Gastrocnemius medialis (tissue), 4 donors: Measurements from ENCODE around the gene SAMD4A. TPM values are rescaled to one million over a fixed set of nuclear protein-coding genes. Genes with fewer than 3 reads are reported as not detected.

Experiments used
- ATAC-seq, 2 donors: fragments of 150-250 bp; one replicate each; pipeline ENCODE4 v1.9.1; 2016
- DNase-seq, 2 donors: peaks; one replicate each; pipeline ENCODE4 v3.0.0-alpha.2; 2019
- H3K27ac ChIP-seq, 4 donors: fragments of 200-600 bp; sonication (generic); 1 replicate in 1 of 4; 2 replicates in 3 of 4; pipeline ENCODE4 v1.5.1; 2016 to 2018; ENCODE audit warnings: mild to moderate bottlenecking in 2 of 4, moderate library complexity in 1 of 4
- H3K27me3 ChIP-seq, 3 donors: fragments of 200-600 bp; sonication (generic) in 2 of 3; 1 replicate in 1 of 3; 2 replicates in 2 of 3; pipeline versions ENCODE4 v1.5.1 to v1.6.0; 2016 to 2019; ENCODE audit warnings: mild to moderate bottlenecking in 1 of 3, moderate library complexity in 1 of 3
- H3K36me3 ChIP-seq, 2 donors: fragments of 200-600 bp; sonication (generic) in 1 of 2; one replicate each; pipeline ENCODE4 v1.5.1; 2017 to 2018
- H3K4me1 ChIP-seq, 2 donors: fragments of 200-600 bp; sonication (generic) in 1 of 2; one replicate each; pipeline ENCODE4 v1.5.1; 2016 to 2017; ENCODE audit warnings: mild to moderate bottlenecking in 2 of 2
- H3K4me3 ChIP-seq, 4 donors: fragments of 200-600 bp; sonication (generic) in 3 of 4; 1 replicate in 1 of 4; 2 replicates in 3 of 4; pipeline ENCODE4 v1.5.1; 2016 to 2019; ENCODE audit warnings: mild to moderate bottlenecking in 2 of 4
- H3K9me3 ChIP-seq, 3 donors: fragments of 200-600 bp; sonication (generic) in 2 of 3; 1 replicate in 1 of 3; 2 replicates in 2 of 3; pipeline ENCODE4 v1.5.1; 2016 to 2019
- POLR2A ChIP-seq, 2 donors: fragments of 450-650 bp; IDR thresholded peaks; one replicate each; pipeline ENCODE4 v1.6.1; 2017; ENCODE audit warnings: antibody characterized with exemption in 2 of 2, mild to moderate bottlenecking in 2 of 2, moderate library complexity in 2 of 2
- in situ Hi-C, 4 donors: fragments of 200-750 bp; cut with MboI; loops; one replicate each; pipeline versions ENCODE4 v1.15.0 to v1.8.0; 2017; ENCODE audit warnings: low sequenced_read_pairs in 4 of 4
- intact Hi-C: fragments of 100-400 bp; cut with DNase I; formaldehyde crosslinking; loops from one replicate; pipeline ENCODE4 v1.15.1; 2023; ENCODE audit warnings: low total_unique reads
- total RNA-seq, 4 donors: library from RNA; depleted of rRNA; stranded (reverse); fragments of >200 nt; gene quantifications; one replicate each; pipeline versions ENCODE4 v1.1.0 to v1.2.3, GENCODE V29; 2016
- TF ChIP-seq, protein P1 (sequence below), 5 experiments: fragments of 450-650 bp in 3 of 5; fragments of 200-600 bp in 2 of 5; sonication (generic) in 2 of 5; IDR thresholded peaks in 4 of 5; conservative IDR thresholded peaks in 1 of 5; 1 replicate in 4 of 5; 2 replicates in 1 of 5; pipeline ENCODE4 v1.5.1; 2016 to 2019; ENCODE audit warnings: antibody characterized with exemption in 5 of 5, mild to moderate bottlenecking in 3 of 5, moderate library complexity in 3 of 5

The SAMD4A gene
- total RNA-seq, 4 donors from 2014 or later: 26.4 to 48.0 (median 42.2) TPM

DNA sequence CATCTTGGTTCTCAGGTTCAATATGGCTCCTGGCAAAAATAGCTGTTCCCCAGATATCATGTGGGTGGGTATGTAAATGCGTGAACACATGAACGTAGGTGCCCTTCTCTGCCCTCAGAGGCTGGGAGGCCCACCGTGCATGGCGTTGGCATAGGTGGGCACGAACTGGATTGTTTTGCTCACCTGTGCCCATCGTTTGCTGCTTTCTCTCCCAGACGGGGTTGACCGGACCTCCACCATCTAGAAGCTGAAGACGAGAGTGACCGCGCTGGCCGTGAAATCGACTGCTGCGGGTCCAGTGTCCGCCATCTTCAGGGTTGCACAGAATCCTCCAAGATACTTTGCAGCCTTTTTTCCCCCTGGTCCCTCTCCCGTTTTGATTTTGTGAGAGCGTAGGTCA lies 221.8 kb downstream of the SAMD4A start:
- Histone ChIP-seq H3K27me3 (no peaks in the 10 kb centered on the region), H3K4me3 (no peak overlapping the region), H3K9me3 (no peaks in the 10 kb centered on the region), H3K36me3 (peaks cover 0 to 40% of the 10 kb centered on the region in 2 donors), H3K4me1 (peaks cover 35 to 36% of the 10 kb centered on the region in 2 donors), H3K27ac (no peak overlapping the region)
- no peak for DNase-seq
- in situ Hi-C loops: no loop called here
- ATAC-seq: no peak
- TF ChIP-seq POLR2A (IDR thresholded peaks at IDR 0.05): no peak
- TF ChIP-seq, protein P1, sequence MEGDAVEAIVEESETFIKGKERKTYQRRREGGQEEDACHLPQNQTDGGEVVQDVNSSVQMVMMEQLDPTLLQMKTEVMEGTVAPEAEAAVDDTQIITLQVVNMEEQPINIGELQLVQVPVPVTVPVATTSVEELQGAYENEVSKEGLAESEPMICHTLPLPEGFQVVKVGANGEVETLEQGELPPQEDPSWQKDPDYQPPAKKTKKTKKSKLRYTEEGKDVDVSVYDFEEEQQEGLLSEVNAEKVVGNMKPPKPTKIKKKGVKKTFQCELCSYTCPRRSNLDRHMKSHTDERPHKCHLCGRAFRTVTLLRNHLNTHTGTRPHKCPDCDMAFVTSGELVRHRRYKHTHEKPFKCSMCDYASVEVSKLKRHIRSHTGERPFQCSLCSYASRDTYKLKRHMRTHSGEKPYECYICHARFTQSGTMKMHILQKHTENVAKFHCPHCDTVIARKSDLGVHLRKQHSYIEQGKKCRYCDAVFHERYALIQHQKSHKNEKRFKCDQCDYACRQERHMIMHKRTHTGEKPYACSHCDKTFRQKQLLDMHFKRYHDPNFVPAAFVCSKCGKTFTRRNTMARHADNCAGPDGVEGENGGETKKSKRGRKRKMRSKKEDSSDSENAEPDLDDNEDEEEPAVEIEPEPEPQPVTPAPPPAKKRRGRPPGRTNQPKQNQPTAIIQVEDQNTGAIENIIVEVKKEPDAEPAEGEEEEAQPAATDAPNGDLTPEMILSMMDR (IDR thresholded peaks at IDR 0.05 in 4 of 5, conservative IDR thresholded peaks at IDR 0.05 in 1 of 5): no peak
- intact Hi-C loops: loop anchor here (10.0 kb wide), 1 partner anchor 616 kb away; no protein-coding TSS in a partner anchor

DNA sequence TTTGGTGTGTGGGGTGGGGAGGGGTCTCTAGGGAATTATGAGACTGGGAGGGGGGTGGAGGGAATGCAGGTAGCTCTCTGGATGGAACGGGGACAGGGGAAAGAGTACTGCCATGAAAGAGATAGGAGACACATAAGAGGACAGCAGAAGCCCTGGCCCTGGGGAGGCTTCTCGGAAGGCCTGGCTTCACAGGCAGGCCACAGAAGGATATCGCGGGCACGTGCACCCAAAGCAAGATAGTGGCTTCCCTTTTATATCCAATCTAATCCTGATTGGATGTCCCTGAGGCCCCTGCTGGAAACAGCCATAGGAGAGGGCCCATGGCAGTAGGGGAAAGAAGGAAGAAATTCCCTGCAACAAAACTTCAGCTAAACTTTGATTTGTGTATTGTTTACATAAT lies 222.2 kb downstream of the SAMD4A start:
- H3K27ac ChIP-seq: no peak overlapping the region
- TF ChIP-seq, protein P1 (IDR thresholded peaks at IDR 0.05 in 4 of 5, conservative IDR thresholded peaks at IDR 0.05 in 1 of 5): no peak
- no peak for TF ChIP-seq POLR2A (IDR thresholded peaks at IDR 0.05)
- H3K9me3 ChIP-seq: no peaks in the 10 kb centered on the region
- ATAC-seq: no peak
- no peak overlapping the region for H3K4me3 ChIP-seq
- in situ Hi-C loops (no loop called here), intact Hi-C loops (loop anchor here (10.0 kb wide), 1 partner anchor 616 kb away; no protein-coding TSS in a partner anchor)
- H3K27me3 ChIP-seq: no peaks in the 10 kb centered on the region
- H3K4me1 ChIP-seq: peaks cover 32 to 33% of the 10 kb centered on the region in 2 donors
- no peak for DNase-seq
- H3K36me3 ChIP-seq: peaks cover 0 to 40% of the 10 kb centered on the region in 2 donors

DNA sequence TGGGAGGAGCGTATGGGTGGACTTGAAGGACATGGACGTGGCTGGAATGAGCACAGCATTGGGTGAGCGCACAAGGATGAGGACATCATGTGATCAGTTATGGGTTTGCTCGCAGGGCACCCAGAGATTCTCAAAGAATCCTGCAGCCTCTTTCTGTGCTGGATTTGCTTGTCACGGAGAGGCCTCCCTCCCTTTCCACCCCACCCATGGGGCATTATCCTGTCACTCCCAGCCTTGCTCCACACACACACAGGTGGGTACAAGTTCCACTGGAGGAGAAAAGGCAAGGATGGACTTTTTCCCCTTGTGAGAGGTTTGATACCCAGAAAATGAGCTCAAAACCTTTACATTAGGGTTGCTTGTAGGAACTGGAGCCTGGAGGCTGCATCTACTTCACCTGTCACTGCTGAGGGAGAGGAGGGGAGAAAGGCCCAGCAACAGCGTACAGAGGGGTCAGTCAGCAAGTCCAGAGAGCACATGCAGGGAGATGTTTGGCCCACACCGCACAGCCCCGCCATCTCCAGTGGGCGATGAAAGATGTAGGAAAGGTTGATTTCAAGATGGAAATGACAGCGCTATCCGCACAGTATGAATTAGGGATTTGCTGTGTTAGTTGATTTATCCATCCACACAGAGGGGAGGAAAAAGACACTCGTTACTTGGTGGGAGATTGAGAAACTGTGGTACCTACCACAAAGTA lies 223.0 kb downstream of the SAMD4A start:
- peaks cover 26 to 28% of the 10 kb centered on the region in 2 donors for H3K4me1 ChIP-seq
- no peaks in the 10 kb centered on the region for H3K9me3 ChIP-seq
- no peak overlapping the region for H3K4me3 ChIP-seq
- no peak overlapping the region for H3K27ac ChIP-seq
- no peaks in the 10 kb centered on the region for H3K27me3 ChIP-seq
- H3K36me3 ChIP-seq: peaks cover 0 to 40% of the 10 kb centered on the region in 2 donors
- no peak for DNase-seq
- no peak for ATAC-seq
- TF ChIP-seq, protein P1 (IDR thresholded peaks at IDR 0.05 in 4 of 5, conservative IDR thresholded peaks at IDR 0.05 in 1 of 5): no peak
- no peak for TF ChIP-seq POLR2A (IDR thresholded peaks at IDR 0.05)
- intact Hi-C loops: loop anchor here (10.0 kb wide), 1 partner anchor 615 kb away; no protein-coding TSS in a partner anchor
- in situ Hi-C loops: no loop called here

DNA sequence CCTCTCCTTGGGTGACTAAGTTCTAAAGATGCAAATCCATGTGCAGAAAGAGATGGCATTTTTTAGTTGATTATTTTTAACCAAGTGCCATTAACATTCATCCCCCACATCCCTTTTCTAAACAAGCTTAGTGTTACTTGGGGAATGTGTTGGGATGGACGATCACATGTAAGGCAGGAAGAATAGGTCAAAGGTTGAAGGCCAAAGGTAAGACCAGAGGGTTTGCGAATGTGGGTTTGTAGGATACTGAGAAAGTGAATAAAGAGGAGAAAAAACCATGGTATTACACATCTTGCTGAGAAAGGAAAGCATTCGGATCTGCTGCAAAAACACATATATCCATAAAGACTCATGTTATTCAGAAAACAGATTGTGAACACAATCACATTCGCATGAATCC lies 224.1 kb downstream of the SAMD4A start:
- no peaks in the 10 kb centered on the region for H3K27me3 ChIP-seq
- no peak overlapping the region for H3K4me3 ChIP-seq
- DNase-seq: no peak
- H3K4me1 ChIP-seq: peaks cover 15 to 17% of the 10 kb centered on the region in 2 donors
- intact Hi-C loops (no loop called here), in situ Hi-C loops (no loop called here)
- H3K27ac ChIP-seq: no peak overlapping the region
- no peak for ATAC-seq
- peaks cover 0 to 40% of the 10 kb centered on the region in 2 donors for H3K36me3 ChIP-seq
- TF ChIP-seq, protein P1 (IDR thresholded peaks at IDR 0.05 in 4 of 5, conservative IDR thresholded peaks at IDR 0.05 in 1 of 5): no peak
- TF ChIP-seq POLR2A (IDR thresholded peaks at IDR 0.05): no peak
- no peaks in the 10 kb centered on the region for H3K9me3 ChIP-seq
